Right atrium auricular region (tissue), 2 donors: ENCODE measurements around the gene MYO5B. TPM values are rescaled to one million over a fixed set of nuclear protein-coding genes. Genes with fewer than 3 reads are reported as not detected.

Experiments used
- DNase-seq: peaks from one replicate; pipeline ENCODE4 v3.0.0-alpha.2; 2019; ENCODE audit warnings: low spot score
- H3K27ac ChIP-seq, 2 donors: fragments of 200-600 bp; sonication (generic); 1 replicate in 1 of 2; 2 replicates in 1 of 2; pipeline ENCODE4 v1.5.1; 2016 to 2019
- H3K27me3 ChIP-seq, 2 donors: fragments of 200-600 bp; sonication (generic); one replicate each; pipeline versions ENCODE4 v1.5.1 to v1.6.0; 2017 to 2019
- H3K36me3 ChIP-seq: fragments of 200-600 bp; sonication (generic); one replicate; pipeline ENCODE4 v1.5.1; 2016
- H3K4me1 ChIP-seq, 2 donors: fragments of 200-600 bp; sonication (generic); one replicate each; pipeline versions ENCODE4 v1.5.1 to v1.6.0; 2017 to 2019
- H3K4me3 ChIP-seq, 2 donors: fragments of 200-600 bp; sonication (generic); 1 replicate in 1 of 2; 2 replicates in 1 of 2; pipeline ENCODE4 v1.5.1; 2017 to 2019; ENCODE audit warnings: mild to moderate bottlenecking in 1 of 2, moderate library complexity in 1 of 2
- H3K9me3 ChIP-seq, 2 donors: fragments of 200-600 bp; sonication (generic); one replicate each; pipeline ENCODE4 v1.5.1; 2019
- total RNA-seq, 2 donors: library from RNA; depleted of rRNA; stranded (reverse); fragments of >200 nt; gene quantifications; one replicate each; pipeline ENCODE4 v1.1.0, GENCODE V29; 2016
- TF ChIP-seq, protein P1 (sequence below), 2 donors: fragments of 200-600 bp; sonication (generic); IDR thresholded peaks; one replicate each; pipeline ENCODE4 v1.5.1; 2019; ENCODE audit warnings: antibody characterized with exemption in 2 of 2

Gene MYO5B
- total RNA-seq, 2 donors from 2014 or later: 7.7 to 10.2 TPM

DNA sequence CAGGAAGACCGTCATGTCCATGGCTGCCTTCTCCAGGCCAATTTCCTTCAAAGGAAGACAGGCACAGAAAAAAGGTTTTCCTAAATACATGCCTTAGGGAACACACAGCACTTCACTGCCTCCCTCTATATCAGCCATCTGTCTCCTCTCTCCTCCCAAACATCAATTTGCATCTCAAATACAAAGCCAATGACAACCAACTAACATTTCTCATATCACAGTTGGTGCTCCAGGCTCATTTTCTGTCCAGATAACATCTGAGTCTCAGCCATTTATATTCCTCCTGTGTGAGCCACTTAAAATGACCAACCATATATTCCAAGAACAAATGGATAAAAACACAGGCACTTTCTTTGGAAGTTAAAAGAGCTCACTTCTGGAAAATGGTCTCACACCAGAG is 319.2 kb downstream of the MYO5B start:
- TF ChIP-seq, protein P1, sequence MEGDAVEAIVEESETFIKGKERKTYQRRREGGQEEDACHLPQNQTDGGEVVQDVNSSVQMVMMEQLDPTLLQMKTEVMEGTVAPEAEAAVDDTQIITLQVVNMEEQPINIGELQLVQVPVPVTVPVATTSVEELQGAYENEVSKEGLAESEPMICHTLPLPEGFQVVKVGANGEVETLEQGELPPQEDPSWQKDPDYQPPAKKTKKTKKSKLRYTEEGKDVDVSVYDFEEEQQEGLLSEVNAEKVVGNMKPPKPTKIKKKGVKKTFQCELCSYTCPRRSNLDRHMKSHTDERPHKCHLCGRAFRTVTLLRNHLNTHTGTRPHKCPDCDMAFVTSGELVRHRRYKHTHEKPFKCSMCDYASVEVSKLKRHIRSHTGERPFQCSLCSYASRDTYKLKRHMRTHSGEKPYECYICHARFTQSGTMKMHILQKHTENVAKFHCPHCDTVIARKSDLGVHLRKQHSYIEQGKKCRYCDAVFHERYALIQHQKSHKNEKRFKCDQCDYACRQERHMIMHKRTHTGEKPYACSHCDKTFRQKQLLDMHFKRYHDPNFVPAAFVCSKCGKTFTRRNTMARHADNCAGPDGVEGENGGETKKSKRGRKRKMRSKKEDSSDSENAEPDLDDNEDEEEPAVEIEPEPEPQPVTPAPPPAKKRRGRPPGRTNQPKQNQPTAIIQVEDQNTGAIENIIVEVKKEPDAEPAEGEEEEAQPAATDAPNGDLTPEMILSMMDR (IDR thresholded peaks at IDR 0.05): no peak
- Histone ChIP-seq H3K4me1 (peaks cover 0 to 12% of the 10 kb centered on the region in 2 donors), H3K27me3 (no peaks in the 10 kb centered on the region), H3K27ac (no peak overlapping the region), H3K4me3 (no peak overlapping the region), H3K9me3 (no peaks in the 10 kb centered on the region), H3K36me3 (no peaks in the 10 kb centered on the region)
- DNase-seq: no peak

DNA sequence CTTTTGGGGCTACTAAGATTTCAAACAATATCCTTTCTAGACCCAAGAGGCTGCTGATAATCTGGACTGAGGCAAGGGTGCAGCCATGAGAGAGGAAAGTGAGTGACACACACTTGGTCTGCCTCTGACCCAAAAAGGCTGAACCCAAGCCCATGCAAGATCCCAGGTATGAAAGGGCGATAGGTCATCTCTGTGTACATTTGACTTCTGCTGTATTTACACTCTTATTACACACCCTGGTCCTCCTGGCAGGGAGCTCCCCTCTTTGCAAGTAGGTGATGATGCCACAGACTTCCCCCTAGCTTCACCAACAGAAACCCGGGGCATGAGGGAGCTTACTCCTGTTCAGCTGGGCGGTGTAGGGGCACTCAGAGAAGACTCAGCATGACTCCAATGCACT is 319.8 kb downstream of the MYO5B start:
- H3K27me3 ChIP-seq: no peaks in the 10 kb centered on the region
- TF ChIP-seq, protein P1 (IDR thresholded peaks at IDR 0.05): no peak
- no peak overlapping the region for H3K27ac ChIP-seq
- peaks cover 0 to 12% of the 10 kb centered on the region in 2 donors for H3K4me1 ChIP-seq
- no peak for DNase-seq
- no peaks in the 10 kb centered on the region for H3K36me3 ChIP-seq
- no peaks in the 10 kb centered on the region for H3K9me3 ChIP-seq
- no peak overlapping the region for H3K4me3 ChIP-seq

DNA sequence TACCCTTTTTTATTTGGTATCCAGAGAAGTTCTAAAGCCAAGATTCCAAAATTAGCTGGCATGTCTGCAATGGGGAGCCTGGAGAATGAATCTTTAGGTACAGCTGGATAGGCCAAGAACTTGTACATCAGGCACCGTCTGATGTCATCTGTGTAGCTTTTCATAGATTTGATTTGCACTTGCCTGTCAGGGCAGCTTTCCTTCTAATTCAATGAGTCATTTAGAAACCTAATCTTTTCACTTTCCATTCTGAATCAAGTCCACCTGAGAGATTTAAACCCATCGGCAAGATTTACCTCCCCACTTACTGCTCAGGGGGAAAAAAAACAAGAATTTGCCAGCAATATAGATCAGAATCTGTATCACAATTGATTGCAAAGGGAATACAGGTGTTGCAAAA is 320.7 kb downstream of the MYO5B start:
- Histone ChIP-seq H3K27ac (no peak overlapping the region), H3K27me3 (no peaks in the 10 kb centered on the region), H3K9me3 (no peaks in the 10 kb centered on the region), H3K4me1 (peaks cover 0 to 5% of the 10 kb centered on the region in 2 donors), H3K36me3 (no peaks in the 10 kb centered on the region), H3K4me3 (no peak overlapping the region)
- TF ChIP-seq, protein P1 (IDR thresholded peaks at IDR 0.05): no peak
- DNase-seq: no peak

DNA sequence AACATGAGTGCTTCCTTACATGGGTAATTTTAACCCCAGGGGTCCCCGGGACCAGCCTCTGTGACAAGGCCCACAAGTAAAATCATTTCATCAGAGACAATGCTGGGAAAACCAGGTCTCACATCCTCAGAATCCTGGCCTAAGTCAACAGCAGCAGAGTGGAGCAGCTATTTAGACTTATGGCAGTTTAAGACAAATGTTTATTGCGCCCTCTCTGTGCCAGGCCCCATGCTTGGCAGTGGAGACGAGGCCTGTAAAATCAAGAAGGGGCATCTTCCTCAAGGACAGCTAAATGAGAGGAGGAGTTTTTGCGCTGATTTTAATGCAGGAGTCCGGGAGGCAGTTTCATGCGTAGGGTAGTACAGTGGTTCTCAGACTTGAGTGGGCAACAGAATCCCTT is 325.6 kb downstream of the MYO5B start:
- H3K4me1 ChIP-seq: no peaks in the 10 kb centered on the region
- no peaks in the 10 kb centered on the region for H3K27me3 ChIP-seq
- no peaks in the 10 kb centered on the region for H3K36me3 ChIP-seq
- H3K4me3 ChIP-seq: no peak overlapping the region
- no peaks in the 10 kb centered on the region for H3K9me3 ChIP-seq
- no peak overlapping the region for H3K27ac ChIP-seq
- no peak for DNase-seq
- TF ChIP-seq, protein P1 (IDR thresholded peaks at IDR 0.05): no peak

DNA sequence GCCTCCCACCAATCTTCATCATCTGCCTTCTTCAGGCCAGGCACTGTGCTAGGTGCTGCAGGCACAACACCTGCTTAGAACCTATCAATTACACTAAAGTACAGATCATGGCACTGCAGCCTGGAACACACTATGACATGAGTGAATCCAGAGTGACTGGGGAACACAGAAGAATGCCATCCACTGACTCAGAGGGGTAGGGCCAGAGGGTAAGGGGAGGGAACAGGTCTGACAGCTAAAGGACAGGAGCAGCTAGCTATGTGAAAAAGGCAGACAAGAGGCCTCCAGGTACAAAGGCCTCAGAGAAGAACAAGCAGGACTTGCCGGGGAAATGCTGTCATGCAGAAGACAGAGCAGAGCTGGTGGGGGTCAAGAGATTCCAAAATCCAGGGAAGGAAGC is 328.3 kb downstream of the MYO5B start:
- Histone ChIP-seq H3K27me3 (no peaks in the 10 kb centered on the region), H3K4me3 (no peak overlapping the region), H3K4me1 (no peaks in the 10 kb centered on the region), H3K27ac (no peak overlapping the region), H3K9me3 (no peaks in the 10 kb centered on the region), H3K36me3 (no peaks in the 10 kb centered on the region)
- DNase-seq: no peak
- TF ChIP-seq, protein P1 (IDR thresholded peaks at IDR 0.05): no peak

DNA sequence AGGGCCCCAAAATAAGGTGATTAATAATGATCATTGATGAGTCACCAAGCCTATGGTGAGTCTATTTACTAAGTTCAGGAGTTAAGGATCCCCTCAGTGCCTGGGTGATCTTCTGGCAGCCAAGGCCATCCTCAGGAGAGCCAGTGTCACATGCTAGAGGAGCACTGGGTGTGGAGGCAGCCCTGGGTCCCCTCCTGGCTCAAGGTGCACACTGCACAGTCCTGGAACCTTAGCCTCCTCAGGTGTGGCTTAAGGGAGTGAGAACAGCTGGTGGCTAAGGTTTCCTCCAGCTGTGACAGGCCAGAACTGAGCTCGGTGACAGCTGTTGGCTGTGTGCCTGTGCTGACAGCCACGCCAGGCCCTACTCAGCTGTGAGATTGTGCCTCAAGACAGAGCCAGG is 329.5 kb downstream of the MYO5B start:
- H3K27ac ChIP-seq: no peak overlapping the region
- TF ChIP-seq, protein P1 (IDR thresholded peaks at IDR 0.05): no peak
- no peaks in the 10 kb centered on the region for H3K27me3 ChIP-seq
- H3K4me3 ChIP-seq: no peak overlapping the region
- no peak for DNase-seq
- H3K9me3 ChIP-seq: no peaks in the 10 kb centered on the region
- no peaks in the 10 kb centered on the region for H3K36me3 ChIP-seq
- H3K4me1 ChIP-seq: no peaks in the 10 kb centered on the region
